ENCODE results near the gene CRIM1. TPM values are rescaled to one million over a fixed set of nuclear protein-coding genes. Genes with fewer than 3 reads are reported as not detected.

The CRIM1 gene
- total RNA-seq, 2 experiments from 2014 or later, result 1.8 to 2.3 TPM

DNA sequence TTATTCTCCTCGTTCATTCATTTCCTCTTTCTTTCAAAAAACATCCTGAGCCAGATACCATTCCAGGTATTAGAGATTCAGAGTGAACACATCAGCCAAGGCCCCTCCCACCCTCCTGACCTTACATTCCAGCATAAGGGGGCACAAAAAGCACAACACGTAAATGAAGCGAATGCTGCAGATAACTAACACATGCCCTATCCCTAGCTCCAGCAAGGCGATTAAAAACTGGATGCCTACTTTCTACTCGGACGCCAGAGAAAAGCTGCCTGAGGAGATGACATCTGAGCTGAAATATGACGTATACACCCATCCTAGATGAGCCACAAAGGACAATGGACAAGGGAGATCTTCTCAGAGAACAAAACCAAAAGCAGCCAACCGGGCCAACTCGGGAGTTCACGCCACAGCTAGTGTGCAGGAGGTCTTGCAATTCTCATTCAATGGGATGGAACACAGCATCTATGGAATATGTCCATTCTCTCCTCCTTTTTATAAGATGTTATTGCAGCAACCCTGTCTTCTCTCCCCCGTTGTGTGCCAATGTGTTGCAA is 208.9 kb downstream of the CRIM1 start:
- H3K4me1 Mint-ChIP-seq, result peaks cover 6% of the 10 kb centered on the region
- H3K27ac Mint-ChIP-seq, result no peak overlapping the region
- peaks cover 19% of the 10 kb centered on the region for H3K36me3 Mint-ChIP-seq (ENCODE audit: low read depth)
- H3K27me3 Mint-ChIP-seq, result no peaks in the 10 kb centered on the region
- DNase-seq, result no peak
- H3K4me3 Mint-ChIP-seq, result no peak overlapping the region
- no peaks in the 10 kb centered on the region for H3K9me3 Mint-ChIP-seq
- ChIA-PET POLR2A (no interaction called here), CTCF (interaction anchor here (1.3 to 1.5 kb wide), 2 partner anchors 13 to 19 kb away, joined by 3 read pairs; no protein-coding TSS in a partner anchor)

DNA sequence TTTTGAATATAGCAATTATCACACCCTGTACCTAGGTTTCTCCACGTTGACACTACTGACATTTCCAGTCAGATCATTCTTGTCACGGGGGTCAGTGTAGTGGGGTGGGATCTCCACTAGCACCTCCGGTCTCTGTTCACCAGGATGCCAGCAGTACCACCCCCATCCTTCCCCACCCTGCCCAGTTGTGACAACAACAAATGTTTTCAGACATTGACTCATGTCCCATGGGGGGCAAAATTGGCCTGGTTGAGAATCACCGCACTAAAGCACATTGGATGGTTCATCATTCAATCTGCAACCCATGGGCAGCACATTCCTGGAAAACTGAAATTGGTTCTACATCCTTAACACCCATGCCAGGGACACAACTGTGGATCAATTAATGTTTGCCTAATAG is 210.1 kb downstream of the CRIM1 start:
- Mint-ChIP-seq H3K4me1 (peaks cover 6% of the 10 kb centered on the region), H3K27ac (no peak overlapping the region), H3K4me3 (no peak overlapping the region), H3K27me3 (no peaks in the 10 kb centered on the region), H3K36me3 (ENCODE audit: low read depth) (peaks cover 19% of the 10 kb centered on the region), H3K9me3 (no peaks in the 10 kb centered on the region)
- CTCF ChIA-PET, result no interaction called here
- DNase-seq, result no peak
- POLR2A ChIA-PET, result no interaction called here

DNA sequence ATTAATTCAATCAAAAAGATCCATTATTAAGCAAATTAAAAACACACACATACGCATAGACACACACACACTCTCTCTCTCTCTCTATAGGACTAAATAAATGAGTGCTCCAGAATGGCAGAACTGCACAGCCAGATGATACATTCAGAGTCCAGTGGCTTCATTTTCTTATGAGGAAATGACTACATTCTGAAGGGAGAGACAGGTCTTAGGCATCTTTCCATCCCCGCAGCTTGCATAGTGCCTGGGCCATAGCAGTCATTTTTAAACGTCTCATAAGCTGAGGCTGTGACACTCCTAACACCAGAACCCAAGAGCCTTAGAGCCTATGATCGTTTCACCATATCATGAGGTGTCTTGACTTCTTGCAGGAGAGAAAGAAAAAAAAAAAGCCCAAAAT is 211.3 kb downstream of the CRIM1 start:
- CTCF ChIA-PET, result interaction anchor here (0.6 kb wide), 1 partner anchor 26 kb away, joined by 4 read pairs; no protein-coding TSS in a partner anchor
- H3K9me3 Mint-ChIP-seq, result no peaks in the 10 kb centered on the region
- H3K27me3 Mint-ChIP-seq, result no peaks in the 10 kb centered on the region
- H3K36me3 Mint-ChIP-seq (ENCODE audit: low read depth), result peaks cover 19% of the 10 kb centered on the region
- no peak for DNase-seq
- H3K4me1 Mint-ChIP-seq, result peaks cover 6% of the 10 kb centered on the region
- H3K4me3 Mint-ChIP-seq, result no peak overlapping the region
- H3K27ac Mint-ChIP-seq, result no peak overlapping the region
- POLR2A ChIA-PET, result no interaction called here

DNA sequence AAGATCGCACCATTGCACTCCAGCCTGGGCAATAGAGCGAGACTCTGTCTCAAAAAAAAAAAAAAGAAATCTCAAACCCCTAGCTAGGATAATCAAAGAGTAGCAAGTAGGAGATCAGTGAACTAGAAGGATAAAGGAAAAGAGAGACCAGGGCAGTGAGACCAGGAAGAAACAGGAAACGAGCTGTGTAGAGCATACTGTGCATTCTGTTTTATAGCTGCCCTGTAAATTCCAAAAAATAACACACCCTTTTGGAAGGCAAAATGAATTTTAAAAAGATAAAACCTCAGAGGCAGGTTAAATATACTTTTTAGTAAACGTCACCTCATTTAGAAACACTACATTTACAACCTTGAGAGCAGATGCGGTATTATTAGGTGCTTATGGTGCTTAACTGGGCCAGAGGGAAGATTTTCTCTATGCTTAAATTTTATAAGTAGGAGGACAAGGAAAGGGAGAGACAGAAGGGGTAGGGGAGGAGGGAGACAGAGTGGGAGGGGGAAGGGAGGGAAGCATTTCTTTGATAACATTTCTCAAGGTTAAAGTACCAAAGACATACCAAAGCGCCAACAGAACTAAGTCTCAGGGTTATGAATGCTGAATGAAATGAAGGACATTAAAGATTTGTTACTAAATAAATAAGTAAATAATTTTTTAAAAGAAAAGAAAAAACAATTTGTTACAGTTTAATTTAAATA is 212.3 kb downstream of the CRIM1 start:
- CTCF ChIA-PET, result interaction anchor here (0.6 kb wide), 1 partner anchor 201 kb away, joined by 3 read pairs; no protein-coding TSS in a partner anchor
- POLR2A ChIA-PET, result no interaction called here
- H3K27ac Mint-ChIP-seq, result no peak overlapping the region
- no peak overlapping the region for H3K4me3 Mint-ChIP-seq
- no peaks in the 10 kb centered on the region for H3K27me3 Mint-ChIP-seq
- H3K4me1 Mint-ChIP-seq, result peaks cover 6% of the 10 kb centered on the region
- H3K9me3 Mint-ChIP-seq, result no peaks in the 10 kb centered on the region
- H3K36me3 Mint-ChIP-seq (ENCODE audit: low read depth), result peaks cover 22% of the 10 kb centered on the region
- no peak for DNase-seq

DNA sequence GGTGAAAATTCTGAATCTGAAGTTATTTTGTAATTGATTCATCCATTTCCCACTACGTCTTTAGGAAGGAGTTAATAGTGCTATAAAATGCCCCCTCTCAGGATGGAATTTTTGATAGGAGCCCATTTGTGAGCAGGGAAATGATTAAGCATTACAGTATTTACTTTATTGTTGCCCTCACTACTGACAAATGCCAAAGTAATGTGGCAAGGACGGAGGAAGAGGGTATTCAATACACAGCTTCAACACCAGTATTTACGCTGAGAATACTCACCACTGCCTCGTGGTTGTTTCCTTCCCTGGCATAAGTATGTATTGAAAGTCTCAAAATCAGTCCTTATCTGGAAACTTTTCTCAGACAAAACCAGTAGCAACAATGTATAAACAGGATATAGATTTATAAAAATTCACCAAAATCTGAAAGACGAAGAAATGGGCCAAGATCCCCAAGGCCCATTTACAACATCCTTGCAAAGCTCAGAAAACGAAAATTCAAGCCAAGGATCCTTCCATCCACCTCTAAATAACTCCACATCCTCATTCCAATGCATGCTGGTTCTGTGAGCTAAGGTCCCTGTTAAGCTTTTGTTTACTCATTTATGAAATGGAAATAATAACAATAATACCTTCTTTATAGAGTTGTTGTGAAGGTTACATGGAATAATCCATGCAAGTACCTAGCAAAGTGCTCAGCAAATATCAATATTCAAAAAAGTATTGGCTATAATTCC is 213.1 kb downstream of the CRIM1 start:
- ChIA-PET CTCF (no interaction called here), POLR2A (no interaction called here)
- no peak for DNase-seq
- no peak overlapping the region for H3K4me3 Mint-ChIP-seq
- peaks cover 25% of the 10 kb centered on the region for H3K36me3 Mint-ChIP-seq (ENCODE audit: low read depth)
- H3K27ac Mint-ChIP-seq, result no peak overlapping the region
- H3K27me3 Mint-ChIP-seq, result no peaks in the 10 kb centered on the region
- peaks cover 2% of the 10 kb centered on the region for H3K4me1 Mint-ChIP-seq
- H3K9me3 Mint-ChIP-seq, result no peaks in the 10 kb centered on the region

DNA sequence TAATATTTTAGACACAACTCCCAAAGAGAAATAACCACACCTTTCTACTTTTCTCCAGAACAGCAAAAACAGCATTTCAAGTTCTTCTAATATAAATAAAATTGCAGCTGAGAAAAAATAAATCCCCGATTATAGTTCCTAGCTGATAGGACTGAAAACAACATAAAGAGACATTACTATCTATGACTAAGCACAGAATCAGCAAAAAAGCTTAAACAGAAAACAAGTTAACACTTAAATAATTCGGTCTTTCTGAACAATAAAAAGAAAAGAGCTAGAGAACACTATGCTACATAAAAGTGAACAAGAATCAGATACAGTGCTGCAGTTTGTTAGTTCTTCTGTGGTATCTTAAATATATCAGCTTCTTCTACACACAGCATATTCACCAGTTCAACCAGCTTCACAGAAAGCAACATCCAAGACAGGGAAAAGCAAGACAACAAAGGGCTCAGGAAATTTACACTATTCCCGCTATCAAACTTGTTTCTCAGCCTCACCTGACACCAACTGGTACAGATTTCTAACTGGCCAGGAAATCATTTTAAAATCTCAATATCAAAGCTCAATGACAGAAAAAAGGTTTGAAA is 213.8 kb downstream of the CRIM1 start:
- Mint-ChIP-seq H3K36me3 (ENCODE audit: low read depth) (peaks cover 24% of the 10 kb centered on the region), H3K4me3 (no peak overlapping the region), H3K27ac (no peak overlapping the region), H3K27me3 (no peaks in the 10 kb centered on the region), H3K4me1 (no peaks in the 10 kb centered on the region), H3K9me3 (no peaks in the 10 kb centered on the region)
- CTCF ChIA-PET, result no interaction called here
- POLR2A ChIA-PET, result no interaction called here
- DNase-seq, result no peak

DNA sequence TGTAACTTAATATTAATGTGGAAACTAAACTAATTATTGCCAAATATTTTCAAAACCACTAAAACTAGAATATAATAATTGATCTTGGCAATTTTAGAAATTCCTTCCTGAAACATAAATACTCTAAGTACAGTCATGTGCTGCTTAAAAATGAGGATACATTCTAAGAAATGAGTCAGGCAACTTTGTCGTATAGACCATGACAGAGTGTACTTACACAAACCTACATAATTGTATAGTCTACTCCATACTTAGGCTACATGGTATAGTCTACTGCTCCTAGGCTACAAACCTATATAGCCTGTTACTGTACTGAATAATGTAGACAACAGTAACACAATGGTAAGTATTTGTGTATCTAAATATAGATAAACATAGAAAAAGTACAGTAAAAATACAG is 214.8 kb downstream of the CRIM1 start:
- H3K9me3 Mint-ChIP-seq, result no peaks in the 10 kb centered on the region
- CTCF ChIA-PET, result no interaction called here

DNA sequence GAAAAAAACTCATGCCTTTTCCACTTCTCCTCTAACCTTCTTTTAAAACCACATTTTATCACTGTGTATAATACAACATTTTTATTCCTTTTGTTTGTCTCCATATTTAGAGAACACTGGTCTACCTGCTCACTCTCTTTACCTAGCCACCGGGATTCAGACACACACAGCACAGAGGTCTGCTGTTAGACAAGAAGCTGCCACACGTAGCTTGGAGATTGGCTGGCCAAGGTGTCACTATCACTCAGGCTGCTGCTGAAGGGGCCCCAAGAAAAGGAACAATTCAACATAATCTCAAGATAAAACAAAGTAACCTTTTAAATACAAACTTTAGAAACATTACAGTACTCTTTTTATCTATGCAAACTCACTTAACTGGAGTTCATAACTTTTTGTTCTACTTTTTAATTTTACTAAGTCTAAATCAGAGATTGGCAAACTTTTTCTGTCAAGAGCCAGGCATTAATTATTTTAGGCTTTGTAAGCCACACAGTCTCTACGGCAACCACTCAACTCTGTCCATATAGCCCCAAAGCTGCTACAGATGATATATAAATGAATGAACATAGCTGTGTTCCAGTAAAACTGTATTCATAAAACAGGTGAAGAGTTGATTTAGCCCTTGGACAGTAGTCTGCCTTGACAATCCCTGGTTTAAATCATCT is 216.6 kb downstream of the CRIM1 start:
- CTCF ChIA-PET, result no interaction called here
- H3K27me3 Mint-ChIP-seq, result no peaks in the 10 kb centered on the region
- no peak for DNase-seq
- H3K4me3 Mint-ChIP-seq, result no peak overlapping the region
- POLR2A ChIA-PET, result no interaction called here
- H3K4me1 Mint-ChIP-seq, result no peaks in the 10 kb centered on the region
- peaks cover 34% of the 10 kb centered on the region for H3K36me3 Mint-ChIP-seq (ENCODE audit: low read depth)
- no peak overlapping the region for H3K27ac Mint-ChIP-seq
- H3K9me3 Mint-ChIP-seq, result no peaks in the 10 kb centered on the region

More for the DNA sequence above, 214.8 kb downstream of the CRIM1 start:
- Mint-ChIP-seq H3K36me3 (ENCODE audit: low read depth) (peaks cover 28% of the 10 kb centered on the region), H3K4me3 (no peak overlapping the region), H3K27me3 (no peaks in the 10 kb centered on the region), H3K4me1 (no peaks in the 10 kb centered on the region), H3K27ac (no peak overlapping the region)
- no peak for DNase-seq
- POLR2A ChIA-PET, result no interaction called here

DNA sequence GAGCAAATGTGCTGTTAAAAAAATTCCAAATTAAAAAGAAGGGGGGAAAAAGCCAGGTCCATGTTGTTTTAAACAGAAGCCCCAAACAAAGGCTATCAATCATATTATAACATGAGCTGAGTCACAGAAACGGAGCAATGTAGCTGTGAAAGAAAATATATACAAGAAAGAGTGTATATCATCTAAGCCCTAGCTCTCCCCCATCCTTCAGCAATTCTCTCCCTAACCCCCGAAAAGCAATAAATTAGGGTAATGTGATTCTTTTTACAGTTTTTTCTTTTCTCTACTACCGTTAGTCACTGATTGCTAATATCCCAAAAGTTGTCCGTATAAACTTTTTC is 217.1 kb downstream of the CRIM1 start:
- Mint-ChIP-seq H3K27ac (no peak overlapping the region), H3K36me3 (ENCODE audit: low read depth) (peaks cover 37% of the 10 kb centered on the region), H3K9me3 (no peaks in the 10 kb centered on the region), H3K4me3 (no peak overlapping the region), H3K4me1 (no peaks in the 10 kb centered on the region), H3K27me3 (no peaks in the 10 kb centered on the region)
- ChIA-PET CTCF (no interaction called here), POLR2A (no interaction called here)
- DNase-seq, result no peak

DNA sequence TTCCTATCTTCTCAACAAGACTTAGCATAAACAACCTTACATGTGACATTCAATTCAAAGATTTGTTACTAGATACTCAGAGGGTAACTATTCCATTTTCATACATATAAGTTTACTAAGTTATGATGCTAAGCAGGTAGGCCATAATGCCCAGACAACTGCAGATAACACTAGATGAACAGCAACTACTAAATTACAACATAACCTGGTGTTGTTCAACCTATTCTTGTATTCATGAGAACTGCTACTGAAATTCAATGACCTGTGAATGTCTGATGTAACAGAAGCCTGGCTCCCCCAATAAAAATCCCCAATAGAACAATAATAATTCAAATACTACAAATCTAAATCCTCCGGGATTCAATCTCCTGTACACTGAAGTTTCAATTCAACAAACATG is 217.6 kb downstream of the CRIM1 start:
- H3K4me1 Mint-ChIP-seq, result peaks cover under 1% of the 10 kb centered on the region
- CTCF ChIA-PET, result no interaction called here
- H3K27ac Mint-ChIP-seq, result no peak overlapping the region
- no peaks in the 10 kb centered on the region for H3K9me3 Mint-ChIP-seq
- H3K27me3 Mint-ChIP-seq, result no peaks in the 10 kb centered on the region
- H3K4me3 Mint-ChIP-seq, result no peak overlapping the region
- H3K36me3 Mint-ChIP-seq (ENCODE audit: low read depth), result peaks cover 41% of the 10 kb centered on the region
- no peak for DNase-seq
- POLR2A ChIA-PET, result no interaction called here

DNA sequence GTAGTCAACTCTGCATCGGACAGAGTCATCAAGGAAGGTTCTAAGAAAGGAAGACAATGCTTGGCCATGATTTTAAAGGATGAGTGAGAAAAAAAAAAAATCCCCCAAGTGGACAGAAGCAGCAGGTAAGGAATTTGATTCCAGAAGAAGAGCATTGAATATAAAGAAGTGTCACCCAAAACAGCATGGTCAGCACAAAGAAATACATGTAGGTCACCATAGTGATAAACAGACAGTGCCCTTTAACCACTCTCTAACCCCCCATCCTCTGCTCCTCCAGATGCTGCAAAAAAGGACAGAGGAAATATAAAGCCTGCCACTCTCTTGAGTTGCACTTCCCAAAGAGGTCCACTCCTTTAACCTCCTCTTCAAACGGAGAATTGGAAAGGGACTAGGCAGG is 219.0 kb downstream of the CRIM1 start:
- Mint-ChIP-seq H3K27me3 (no peaks in the 10 kb centered on the region), H3K9me3 (no peaks in the 10 kb centered on the region), H3K4me3 (no peak overlapping the region), H3K36me3 (ENCODE audit: low read depth) (peaks cover 53% of the 10 kb centered on the region), H3K27ac (no peak overlapping the region), H3K4me1 (peaks cover 10% of the 10 kb centered on the region)
- ChIA-PET POLR2A (no interaction called here), CTCF (no interaction called here)
- no peak for DNase-seq

DNA sequence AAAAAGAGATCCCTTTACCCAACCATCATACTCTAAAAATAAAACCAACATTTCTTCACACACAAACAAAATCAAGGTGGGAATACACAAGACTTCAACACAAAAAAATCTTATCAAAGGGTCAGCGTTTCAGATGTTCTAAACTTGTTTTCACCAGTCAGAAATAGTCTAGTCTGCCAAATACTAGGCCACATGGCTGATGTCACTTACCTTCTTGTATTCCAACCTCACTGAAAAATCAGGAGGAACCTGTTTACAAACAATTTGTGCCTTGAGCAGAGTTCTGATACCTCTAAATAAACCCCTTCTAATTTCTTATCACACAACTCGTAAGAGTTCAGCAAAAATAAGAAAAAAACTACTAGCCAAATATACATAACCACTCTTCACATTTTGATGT is 222.3 kb downstream of the CRIM1 start:
- Mint-ChIP-seq H3K4me1 (peaks cover 10% of the 10 kb centered on the region), H3K27me3 (no peaks in the 10 kb centered on the region), H3K36me3 (ENCODE audit: low read depth) (peaks cover 73% of the 10 kb centered on the region), H3K27ac (no peak overlapping the region), H3K4me3 (no peak overlapping the region), H3K9me3 (no peaks in the 10 kb centered on the region)
- no peak for DNase-seq
- CTCF ChIA-PET, result interaction anchor here (1.5 kb wide), 1 partner anchor 9 kb away, joined by 4 read pairs; no protein-coding TSS in a partner anchor
- POLR2A ChIA-PET, result no interaction called here
